Activated gamma-delta T cell (primary cell): ENCODE results near the gene CNTNAP2.
"Not testable (repeated sequence)": the region's sequence is repeated elsewhere in the genome, so short reads cannot be mapped to it uniquely, and the experiment has no call there.

ENCODE experiments used
- DNase-seq: peaks from one replicate; lab custom pipeline; 2025; lab: John Stamatoyannopoulos, UW

Gene CNTNAP2

DNA sequence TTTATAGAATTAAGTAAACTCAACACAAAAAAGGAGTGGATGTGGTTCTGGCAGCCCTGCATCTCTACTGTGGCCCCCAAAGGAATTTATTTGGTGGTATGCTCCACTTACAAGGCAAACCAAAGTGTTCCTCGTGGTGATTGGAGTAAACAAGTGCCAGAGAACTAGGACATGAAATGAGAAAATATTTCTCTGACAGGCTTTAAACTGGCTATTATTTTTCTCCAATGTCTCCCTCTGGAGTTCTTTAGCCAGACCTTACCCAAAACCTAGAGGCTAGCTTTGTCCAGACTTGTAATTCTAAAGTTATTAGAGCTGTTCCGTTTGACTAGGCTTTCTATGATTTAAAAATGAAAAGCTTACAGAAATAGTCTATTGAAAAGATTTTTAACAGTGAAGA lies 990.1 kb downstream of the CNTNAP2 start:
- no peak for DNase-seq

DNA sequence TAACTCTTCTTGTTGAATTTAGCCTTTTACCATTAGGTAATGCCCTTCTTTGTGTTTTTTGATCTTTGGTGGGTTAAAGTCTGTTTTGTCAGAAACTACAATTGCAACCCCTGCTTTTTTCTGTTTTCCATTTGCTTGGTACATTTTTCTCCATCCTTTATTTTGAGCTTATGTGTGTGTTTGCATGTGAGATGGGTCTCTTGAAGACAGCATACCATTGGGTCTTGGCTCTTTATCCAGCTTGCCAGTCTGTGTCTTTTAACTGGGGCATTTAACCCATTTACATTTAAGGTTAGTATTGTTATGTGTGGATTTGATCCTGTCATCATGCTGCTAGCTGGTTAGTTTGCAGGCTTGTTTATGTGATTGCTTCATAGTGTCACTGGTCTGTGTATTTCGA lies 997.9 kb downstream of the CNTNAP2 start:
- DNase-seq, result not testable (repeated sequence)

DNA sequence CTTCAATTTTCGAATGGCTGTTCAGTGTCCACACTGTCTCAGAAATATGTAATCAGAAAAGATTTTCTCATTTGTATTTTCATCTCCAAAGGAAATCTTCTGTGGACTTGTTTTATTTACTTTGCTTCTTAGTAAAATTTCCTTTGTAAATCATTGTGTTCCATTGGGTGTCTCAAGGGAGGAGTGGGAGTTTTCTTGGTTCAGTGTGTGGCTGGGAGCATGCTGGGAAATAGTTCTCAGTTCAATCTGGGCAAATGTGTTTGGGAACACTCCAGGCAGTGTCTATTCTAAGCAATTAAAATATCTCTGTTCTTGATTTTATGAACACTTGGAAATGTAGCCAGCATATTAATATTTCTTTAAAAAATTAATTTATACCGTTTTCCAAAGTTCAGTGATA lies 1019.8 kb downstream of the CNTNAP2 start:
- DNase-seq, result no peak

- no peak for DNase-seq
Observed at GRCh38 chr7:147145194-147145593, 1028.6 kb downstream of the CNTNAP2 start.

DNA sequence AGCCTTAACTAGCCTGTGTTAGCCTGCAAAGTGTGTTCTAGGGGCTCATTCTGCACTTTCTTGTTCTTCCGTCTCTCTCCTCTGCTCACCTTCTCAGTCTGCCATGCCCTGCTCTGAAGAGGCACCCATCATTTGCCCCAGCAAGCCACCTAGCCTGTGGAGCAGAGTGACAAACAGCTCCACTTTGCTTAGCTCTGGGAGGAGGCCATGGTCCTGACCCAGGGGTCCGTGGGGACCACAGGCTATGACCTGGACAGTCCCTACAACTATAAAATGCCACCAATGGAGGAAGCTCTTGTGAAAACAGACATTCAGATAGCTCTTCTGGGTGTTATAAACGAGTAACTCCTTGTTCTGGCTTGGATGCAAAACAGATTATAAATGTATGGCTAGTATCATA lies 1029.6 kb downstream of the CNTNAP2 start:
- no peak for DNase-seq

- no peak for DNase-seq
Observed at GRCh38 chr7:147151661-147152060, 1035.1 kb downstream of the CNTNAP2 start.

GRCh38 chr7:147153571-147153970 lies 1037.0 kb downstream of the CNTNAP2 start:
- DNase-seq, result no peak

GRCh38 chr7:147161405-147161804 lies 1044.8 kb downstream of the CNTNAP2 start:
- no peak for DNase-seq

DNA sequence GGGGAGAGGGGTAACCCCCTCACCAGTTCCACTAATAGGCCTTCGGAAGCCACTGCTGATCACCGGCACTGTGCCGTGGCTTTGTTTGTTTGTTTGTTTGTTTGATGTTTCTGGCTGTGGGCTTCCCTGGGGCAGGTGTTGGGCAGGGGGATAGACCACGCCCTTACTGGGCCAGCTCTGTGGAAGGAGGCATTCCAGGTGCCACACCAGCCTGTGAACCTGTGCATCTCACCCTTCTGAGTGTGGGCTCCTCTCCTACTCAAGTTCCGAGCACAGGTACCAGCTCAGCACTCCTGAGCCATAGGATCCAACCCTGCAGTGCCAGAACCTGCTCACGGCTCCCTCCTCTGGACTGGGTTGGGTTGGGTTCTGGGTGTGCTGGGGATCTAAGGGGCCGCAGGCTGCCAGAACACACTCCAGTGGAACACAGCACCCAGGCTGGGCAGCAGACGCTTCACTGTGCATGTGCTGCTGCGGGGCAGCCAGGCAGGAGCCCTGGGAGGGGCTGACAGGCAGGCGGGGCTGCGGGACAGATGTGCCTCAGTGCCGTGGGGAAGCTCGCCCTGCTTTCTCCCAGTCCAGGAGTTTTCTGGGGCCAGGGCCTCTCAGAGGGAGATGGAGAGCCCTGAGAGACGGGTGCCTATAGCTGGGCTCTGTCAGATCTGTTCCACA lies 1053.9 kb downstream of the CNTNAP2 start:
- no peak for DNase-seq

DNA sequence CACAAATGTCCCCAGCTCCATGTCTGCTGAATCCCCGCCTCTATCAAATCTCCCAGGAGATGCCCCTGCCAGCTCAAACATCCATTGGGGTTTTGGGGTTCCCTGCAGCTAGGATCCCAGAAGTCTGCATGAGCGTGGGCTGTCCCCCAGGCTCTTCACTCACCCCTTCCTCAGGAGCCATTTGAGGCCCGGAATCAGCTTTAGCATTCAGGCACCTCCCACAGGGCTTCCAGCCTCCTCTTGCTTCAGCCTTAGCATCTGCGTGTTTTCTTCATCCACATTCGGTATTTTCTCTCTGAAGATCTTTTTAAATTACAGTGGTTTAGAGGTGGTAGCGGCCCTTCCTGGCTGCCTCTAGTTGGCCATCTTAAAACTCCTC lies 1054.4 kb downstream of the CNTNAP2 start:
- no peak for DNase-seq

DNA sequence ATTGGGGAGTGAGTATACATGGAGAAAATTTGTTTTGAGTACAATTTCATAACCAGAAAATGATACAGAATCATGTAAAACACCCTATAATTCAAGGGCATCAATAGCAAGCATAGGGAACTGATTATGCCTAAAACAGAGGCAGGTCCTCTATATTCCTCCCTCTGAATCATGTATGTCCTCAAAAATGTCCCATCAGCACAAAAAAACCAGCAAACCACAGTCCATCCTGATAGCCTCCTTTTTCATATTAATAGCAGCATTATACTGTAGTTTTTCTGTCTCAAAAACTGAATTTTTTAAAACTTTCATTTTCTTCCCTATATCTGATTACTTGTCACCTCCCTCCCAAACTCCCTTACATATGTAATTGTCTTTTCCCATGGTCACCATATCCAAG lies 1057.3 kb downstream of the CNTNAP2 start:
- DNase-seq, result no peak

DNA sequence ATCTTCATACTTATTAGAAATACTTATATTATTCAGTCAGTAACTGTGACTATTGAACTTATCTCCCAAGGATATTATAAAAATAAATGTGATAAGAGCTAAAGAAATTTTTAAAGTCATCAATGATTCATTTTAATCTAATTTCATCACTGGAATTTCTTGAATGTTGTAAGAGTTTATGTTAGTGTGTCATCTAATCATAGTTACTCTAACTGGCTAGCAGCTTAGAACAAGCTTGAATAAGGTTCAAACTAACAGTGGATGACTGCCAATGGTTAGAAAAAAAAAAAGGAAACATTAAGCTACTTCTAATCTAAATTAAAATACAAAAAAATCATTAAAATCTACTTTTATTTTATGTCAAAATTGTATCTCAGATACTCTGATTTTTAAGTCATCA lies 1066.3 kb downstream of the CNTNAP2 start:
- no peak for DNase-seq

GRCh38 chr7:147183276-147183675 lies 1066.7 kb downstream of the CNTNAP2 start:
- no peak for DNase-seq

DNA sequence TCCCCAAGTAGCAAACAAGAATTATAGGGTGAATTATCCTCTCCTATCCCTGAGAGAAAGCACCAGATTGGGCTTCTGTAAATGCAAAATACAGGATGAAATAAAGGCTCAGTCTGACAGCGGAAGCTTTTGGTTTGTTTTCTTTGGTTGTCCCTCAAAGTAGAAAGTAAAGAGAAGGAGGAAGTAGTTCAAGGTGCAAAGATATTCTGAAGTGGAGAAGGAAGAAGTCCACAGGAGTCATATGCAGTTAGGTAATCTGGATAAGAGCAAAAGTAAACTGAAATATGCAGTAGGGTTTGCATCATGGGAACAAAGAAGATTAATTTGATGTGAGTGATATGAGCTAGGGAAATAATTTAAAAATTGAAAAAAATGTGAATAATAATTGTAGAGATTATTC lies 1071.9 kb downstream of the CNTNAP2 start:
- no peak for DNase-seq

GRCh38 chr7:147193476-147193875 lies 1076.9 kb downstream of the CNTNAP2 start:
- DNase-seq, result no peak

GRCh38 chr7:147196481-147196880 lies 1079.9 kb downstream of the CNTNAP2 start:
- no peak for DNase-seq

DNA sequence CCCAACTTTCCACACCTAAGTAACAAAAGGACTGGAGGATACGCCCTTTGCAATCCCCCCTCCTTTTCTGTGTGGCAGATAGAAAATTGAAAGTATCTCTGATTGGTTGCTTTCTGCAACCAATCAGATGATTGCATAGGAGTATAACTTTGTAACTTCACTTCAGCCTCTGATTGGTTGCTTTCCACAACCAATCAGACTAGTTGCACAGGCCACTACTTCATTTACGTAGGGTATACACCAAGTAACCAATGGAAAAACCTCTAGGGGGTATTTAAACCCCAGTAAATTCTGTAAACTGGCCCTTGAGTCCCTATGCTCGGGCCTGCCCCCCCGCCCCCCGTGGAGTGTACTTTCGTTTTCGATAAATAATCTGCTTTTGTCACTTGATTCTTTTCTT lies 1080.4 kb downstream of the CNTNAP2 start:
- no peak for DNase-seq

- DNase-seq, result no peak
Observed at GRCh38 chr7:147199868-147200267, 1083.3 kb downstream of the CNTNAP2 start.

- DNase-seq, result no peak
Observed at GRCh38 chr7:147207988-147208387, 1091.4 kb downstream of the CNTNAP2 start.

DNA sequence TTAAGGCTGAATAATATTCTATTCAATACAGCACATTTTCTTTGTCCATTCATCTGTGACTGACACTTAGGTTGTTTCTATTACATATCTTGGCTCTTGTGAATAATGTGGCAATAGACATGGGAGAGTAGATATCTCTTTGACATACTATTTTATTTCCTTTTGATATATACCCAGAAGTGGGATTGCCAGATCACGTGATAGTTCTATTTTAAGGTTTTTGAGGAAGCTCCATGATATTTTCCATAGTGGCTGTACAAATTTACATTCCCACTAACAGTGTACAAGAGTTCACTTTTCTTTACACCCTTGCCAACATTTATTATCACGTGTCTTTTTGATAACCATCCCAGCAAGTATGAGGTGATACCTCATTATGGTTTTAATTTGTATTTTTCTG lies 1114.7 kb downstream of the CNTNAP2 start:
- DNase-seq, result no peak

DNA sequence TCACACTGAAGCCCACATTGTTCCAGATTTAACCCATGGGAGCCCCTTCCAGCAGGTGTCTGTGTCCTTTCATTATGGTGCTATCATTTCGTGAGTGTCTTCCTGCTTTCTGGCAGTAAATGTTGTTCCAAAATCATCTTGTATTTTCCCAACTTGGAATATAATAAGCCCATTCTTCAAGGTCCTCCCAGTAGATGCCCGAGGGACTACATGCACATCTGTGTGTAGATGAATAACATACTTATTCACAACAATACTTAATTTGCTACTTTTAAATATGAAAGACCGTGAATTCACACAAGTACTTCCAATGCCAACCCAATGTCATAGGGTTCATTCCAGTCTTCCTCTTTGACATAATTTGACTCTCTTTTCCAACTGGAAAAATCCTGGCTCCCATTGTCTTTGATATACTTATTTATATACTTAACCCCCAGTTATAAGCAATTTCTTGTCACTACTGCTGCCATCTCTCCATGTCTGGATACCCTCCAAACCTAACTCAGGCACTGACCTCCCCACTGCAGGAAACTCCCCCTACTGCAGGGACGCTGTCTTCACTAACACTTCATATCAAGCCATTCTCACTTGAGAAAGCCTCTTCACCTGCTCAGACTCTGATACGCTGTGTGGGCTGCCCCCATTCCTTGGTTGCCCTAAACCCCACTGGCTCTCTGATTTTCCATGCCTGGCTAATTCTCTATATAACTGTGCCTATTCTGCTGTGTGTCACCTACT lies 1119.2 kb downstream of the CNTNAP2 start:
- no peak for DNase-seq

- no peak for DNase-seq
Observed at GRCh38 chr7:147240468-147240867, 1123.9 kb downstream of the CNTNAP2 start.

GRCh38 chr7:147245274-147245673 lies 1128.7 kb downstream of the CNTNAP2 start:
- DNase-seq, result no peak

- DNase-seq, result no peak
Observed at GRCh38 chr7:147249956-147250355, 1133.4 kb downstream of the CNTNAP2 start.
